SHP77 treated with DMSO at 0.1 percent for 48 hours (cell line): ENCODE measurements around the gene SPATA2L.
"Not testable (repeated sequence)": the region's sequence is repeated elsewhere in the genome, so short reads cannot be mapped to it uniquely, and the experiment has no call there.

ENCODE experiments used
- DNase-seq: peaks from one replicate; lab custom pipeline; 2025; lab: John Stamatoyannopoulos, UW

SPATA2L gene

GRCh38 chr16:89690392-89690901 lies 11.1 kb downstream of the SPATA2L start:
- DNase-seq, result no peak

GRCh38 chr16:89689621-89690020 lies 11.9 kb downstream of the SPATA2L start:
- not testable (repeated sequence) for DNase-seq

- no peak for DNase-seq
Observed at GRCh38 chr16:89689142-89689541, 12.4 kb downstream of the SPATA2L start.

- DNase-seq, result no peak
Observed at GRCh38 chr16:89688395-89688794, 13.1 kb downstream of the SPATA2L start.

GRCh38 chr16:89687092-89687940 lies 14.2 kb downstream of the SPATA2L start:
- DNase-seq, result peak; percentile 39

GRCh38 chr16:89686520-89687091 lies 14.9 kb downstream of the SPATA2L start, which contains the start of gene CDK10:
TSS of gene CDK10 (plus strand) at chr16:89686689. CDS start at chr16:89686711, 22 bp downstream.
- DNase-seq, result peak; percentile 85

GRCh38 chr16:89685916-89686315 lies 15.6 kb downstream of the SPATA2L start:
- no peak for DNase-seq

GRCh38 chr16:89678258-89678657 lies 23.2 kb downstream of the SPATA2L start:
- no peak for DNase-seq

- no peak for DNase-seq
Observed at GRCh38 chr16:89672177-89672941, 29.1 kb downstream of the SPATA2L start.

GRCh38 chr16:89671565-89671964 lies 29.9 kb downstream of the SPATA2L start:
- not testable (repeated sequence) for DNase-seq

- DNase-seq, result no peak
Observed at GRCh38 chr16:89670496-89671431, 30.7 kb downstream of the SPATA2L start.

GRCh38 chr16:89669755-89670154 lies 31.8 kb downstream of the SPATA2L start:
- no peak for DNase-seq

GRCh38 chr16:89668790-89669158 lies 32.7 kb downstream of the SPATA2L start:
- no peak for DNase-seq

GRCh38 chr16:89667633-89668032 lies 33.9 kb downstream of the SPATA2L start:
- DNase-seq, result no peak

GRCh38 chr16:89667000-89667399 lies 34.5 kb downstream of the SPATA2L start:
- peak; percentile 7 for DNase-seq

- not testable (repeated sequence) for DNase-seq
Observed at GRCh38 chr16:89664238-89664637, 37.3 kb downstream of the SPATA2L start.

GRCh38 chr16:89661215-89661614 lies 40.3 kb downstream of the SPATA2L start:
- no peak for DNase-seq

GRCh38 chr16:89660146-89660545 lies 41.4 kb downstream of the SPATA2L start:
- DNase-seq, result no peak

GRCh38 chr16:89658221-89658879 lies 43.2 kb downstream of the SPATA2L start:
- no peak for DNase-seq

GRCh38 chr16:89657442-89658220 lies 43.9 kb downstream of the SPATA2L start, which contains the start of the genes CHMP1A and SPATA33:
TSS of gene CHMP1A (minus strand) at chr16:89657708. CDS start at chr16:89657588, 120 bp downstream.
TSS of gene SPATA33 (plus strand) at chr16:89657836. CDS start at chr16:89657912, 76 bp downstream.
- peak; percentile 38 for DNase-seq
